Osteoblast (primary cell): ENCODE results near the gene TTLL12. TPM values are rescaled to one million over a fixed set of nuclear protein-coding genes. Genes with fewer than 3 reads are reported as not detected.

Experiments
- DNase-seq: peaks from one replicate; pipeline ENCODE4 v3.0.0; 2011; ENCODE audit warnings: low spot score, mixed read lengths; ENCODE audit not compliant: insufficient read length; ENCODE audit errors: missing footprints
- H2AFZ ChIP-seq: 2 replicates; pipeline ENCODE4 v1.6.0; 2011; ENCODE audit warnings: mild to moderate bottlenecking, low read length
- H3K27ac ChIP-seq: 2 replicates; pipeline ENCODE4 v1.5.1; 2011; ENCODE audit warnings: mild to moderate bottlenecking, low read depth, low read length, moderate library complexity
- H3K27me3 ChIP-seq: 2 replicates; pipeline ENCODE4 v1.6.0; 2012; ENCODE audit warnings: mild to moderate bottlenecking, control low read depth, inconsistent platforms, low read length, moderate library complexity; ENCODE audit not compliant: insufficient read depth
- H3K36me3 ChIP-seq: 2 replicates; pipeline ENCODE4 v1.5.1; 2011; ENCODE audit warnings: mild to moderate bottlenecking, low read length, control low read depth, moderate library complexity; ENCODE audit not compliant: insufficient read depth
- H3K4me1 ChIP-seq: 2 replicates; pipeline ENCODE4 v1.5.1; 2011; ENCODE audit warnings: mild to moderate bottlenecking, low read length, control low read depth, moderate library complexity; ENCODE audit not compliant: insufficient read depth
- H3K4me2 ChIP-seq: 2 replicates; pipeline ENCODE4 v1.6.0; 2011; ENCODE audit warnings: mild to moderate bottlenecking, low read length; ENCODE audit not compliant: insufficient read depth
- H3K4me3 ChIP-seq: fragments of 200-600 bp; sonication (generic); 3 replicates; pipeline ENCODE4 v1.5.1; 2012; ENCODE audit warnings: mild to moderate bottlenecking, low read length, inconsistent platforms; ENCODE audit not compliant: insufficient read depth
- H3K79me2 ChIP-seq: 2 replicates; pipeline ENCODE4 v1.6.0; 2012; ENCODE audit warnings: mild to moderate bottlenecking, low read length, control low read depth, inconsistent platforms; ENCODE audit not compliant: insufficient read depth
- H3K9me3 ChIP-seq: 2 replicates; pipeline ENCODE4 v1.5.1; 2011; ENCODE audit warnings: low read depth, low read length, control low read depth
- H4K20me1 ChIP-seq: 2 replicates; pipeline ENCODE4 v1.6.0; 2012; ENCODE audit warnings: mild to moderate bottlenecking, low read length, control low read depth; ENCODE audit not compliant: insufficient read depth
- total RNA-seq: library from RNA; depleted of rRNA; stranded (reverse); fragments of >200 nt; gene quantifications from 2 replicates; pipeline ENCODE4 v1.2.3, GENCODE V29; 2012
- TF ChIP-seq, protein P1 (sequence below): IDR thresholded peaks from 2 replicates; pipeline ENCODE4 v1.5.1; 2011; ENCODE audit warnings: mild to moderate bottlenecking, low read depth, low read length, moderate library complexity; ENCODE audit errors: extremely low read depth

Gene TTLL12
- total RNA-seq, 1 donor = 29.0 TPM

DNA sequence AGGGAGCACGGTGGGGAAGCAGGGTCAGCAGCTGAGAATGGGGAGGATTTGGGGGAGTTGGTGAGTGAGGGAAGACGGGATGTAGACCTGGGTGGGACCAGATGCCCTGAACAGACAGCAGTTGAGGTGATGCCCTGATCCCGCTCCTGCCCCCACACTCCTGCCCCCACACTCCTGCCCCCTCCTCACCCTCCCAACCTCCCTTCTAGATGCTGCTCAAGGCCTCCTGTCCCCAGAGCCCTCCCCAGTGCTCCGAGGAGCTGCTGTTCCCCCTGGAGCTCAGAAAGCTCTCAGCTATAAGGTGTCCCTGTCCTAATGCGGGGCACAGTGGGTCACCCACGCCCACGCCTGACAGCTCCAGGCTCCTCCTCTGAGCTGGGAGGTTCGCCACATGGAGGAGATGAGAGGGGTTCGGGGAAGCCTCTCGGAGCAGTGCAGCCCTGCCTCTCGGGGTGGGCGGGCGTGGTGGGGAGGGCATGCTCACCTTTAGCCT lies 25.1 kb upstream of the TTLL12 start:
- Histone ChIP-seq H3K4me3 (no peak overlapping the region), H3K79me2 (no peaks in the 10 kb centered on the region), H3K27me3 (no peaks in the 10 kb centered on the region), H4K20me1 (no peaks in the 10 kb centered on the region), H3K9me3 (no peaks in the 10 kb centered on the region), H3K27ac (no peak overlapping the region), H3K4me1 (no peaks in the 10 kb centered on the region), H3K36me3 (no peaks in the 10 kb centered on the region), H3K4me2 (no peak overlapping the region), H2AFZ (no peak overlapping the region)
- TF ChIP-seq, protein P1, sequence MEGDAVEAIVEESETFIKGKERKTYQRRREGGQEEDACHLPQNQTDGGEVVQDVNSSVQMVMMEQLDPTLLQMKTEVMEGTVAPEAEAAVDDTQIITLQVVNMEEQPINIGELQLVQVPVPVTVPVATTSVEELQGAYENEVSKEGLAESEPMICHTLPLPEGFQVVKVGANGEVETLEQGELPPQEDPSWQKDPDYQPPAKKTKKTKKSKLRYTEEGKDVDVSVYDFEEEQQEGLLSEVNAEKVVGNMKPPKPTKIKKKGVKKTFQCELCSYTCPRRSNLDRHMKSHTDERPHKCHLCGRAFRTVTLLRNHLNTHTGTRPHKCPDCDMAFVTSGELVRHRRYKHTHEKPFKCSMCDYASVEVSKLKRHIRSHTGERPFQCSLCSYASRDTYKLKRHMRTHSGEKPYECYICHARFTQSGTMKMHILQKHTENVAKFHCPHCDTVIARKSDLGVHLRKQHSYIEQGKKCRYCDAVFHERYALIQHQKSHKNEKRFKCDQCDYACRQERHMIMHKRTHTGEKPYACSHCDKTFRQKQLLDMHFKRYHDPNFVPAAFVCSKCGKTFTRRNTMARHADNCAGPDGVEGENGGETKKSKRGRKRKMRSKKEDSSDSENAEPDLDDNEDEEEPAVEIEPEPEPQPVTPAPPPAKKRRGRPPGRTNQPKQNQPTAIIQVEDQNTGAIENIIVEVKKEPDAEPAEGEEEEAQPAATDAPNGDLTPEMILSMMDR = no peak
- peak; percentile 81 for DNase-seq

GRCh38 chr22:43210631-43211515 lies 23.9 kb upstream of the TTLL12 start:
- H2AFZ ChIP-seq = no peak overlapping the region
- H4K20me1 ChIP-seq = no peaks in the 10 kb centered on the region
- no peak overlapping the region for H3K4me2 ChIP-seq
- no peaks in the 10 kb centered on the region for H3K4me1 ChIP-seq
- no peaks in the 10 kb centered on the region for H3K36me3 ChIP-seq
- peak; percentile 62 for DNase-seq
- TF ChIP-seq, protein P1 = no peak
- H3K79me2 ChIP-seq = no peaks in the 10 kb centered on the region
- H3K27ac ChIP-seq = no peak overlapping the region
- H3K9me3 ChIP-seq = no peaks in the 10 kb centered on the region
- no peak overlapping the region for H3K4me3 ChIP-seq
- no peaks in the 10 kb centered on the region for H3K27me3 ChIP-seq

DNA sequence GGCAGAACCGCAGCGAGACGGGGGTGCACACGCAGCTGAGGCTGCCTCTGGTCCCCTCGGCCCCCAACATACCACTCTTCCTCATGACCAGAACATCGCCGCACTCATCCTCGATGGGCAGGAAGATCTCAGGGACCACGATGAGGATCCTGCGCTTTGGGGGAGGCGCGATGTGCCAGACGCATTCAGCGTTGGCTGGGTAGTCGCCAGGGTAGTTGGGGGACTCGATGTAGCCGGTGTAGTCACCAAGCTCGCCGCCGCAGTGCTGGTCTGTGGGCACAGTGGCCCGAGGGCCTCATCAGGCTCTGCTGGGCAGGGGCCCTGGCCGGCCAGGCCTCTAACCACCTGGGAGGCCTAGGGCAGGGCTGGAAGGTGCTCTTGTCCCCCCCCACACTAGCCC lies 23.0 kb upstream of the TTLL12 start:
- H3K4me3 ChIP-seq = no peak overlapping the region
- no peaks in the 10 kb centered on the region for H3K27me3 ChIP-seq
- no peaks in the 10 kb centered on the region for H3K9me3 ChIP-seq
- TF ChIP-seq, protein P1 = no peak
- H3K79me2 ChIP-seq = no peaks in the 10 kb centered on the region
- DNase-seq = peak; percentile 42
- no peak overlapping the region for H3K4me2 ChIP-seq
- H3K27ac ChIP-seq = no peak overlapping the region
- H4K20me1 ChIP-seq = no peaks in the 10 kb centered on the region
- H2AFZ ChIP-seq = no peak overlapping the region
- no peaks in the 10 kb centered on the region for H3K4me1 ChIP-seq
- H3K36me3 ChIP-seq = no peaks in the 10 kb centered on the region

GRCh38 chr22:43209523-43209890 lies 22.6 kb upstream of the TTLL12 start:
- Histone ChIP-seq H3K79me2 (no peaks in the 10 kb centered on the region), H3K36me3 (no peaks in the 10 kb centered on the region), H4K20me1 (no peaks in the 10 kb centered on the region), H2AFZ (no peak overlapping the region), H3K4me3 (no peak overlapping the region), H3K4me1 (no peaks in the 10 kb centered on the region), H3K4me2 (no peak overlapping the region), H3K9me3 (no peaks in the 10 kb centered on the region), H3K27me3 (no peaks in the 10 kb centered on the region), H3K27ac (no peak overlapping the region)
- TF ChIP-seq, protein P1 = no peak
- peak; percentile 61 for DNase-seq
